A549 (cell line): ENCODE data around the gene PAXX. TPM values are rescaled to one million over a fixed set of nuclear protein-coding genes. Genes with fewer than 3 reads are reported as not detected.
A peak's percentile ranks its signal among the peaks of the same experiment; 100 is the strongest.

ENCODE experiments used
- ATAC-seq, 2 experiments: fragments of 200-7000 bp in 1 of 2; fragments of >200 bp in 1 of 2; cut with Nextera tagmentation in 1 of 2; cut with Tn5 transposase in 1 of 2; 3 replicates each; pipeline versions ENCODE4 v1.8.0 to v1.9.1; 2018 to 2020; ENCODE audit warnings: mild to moderate bottlenecking in 1 of 2, moderate library complexity in 1 of 2
- CTCF ChIA-PET: fragments of 300-600 bp; sonication (Branson Sonifier 250); formaldehyde crosslinking; extraction: SDS; loops from one replicate; lab custom pipeline; 2021; ENCODE audit warnings: antibody characterized with exemption, inconsistent platforms; lab: Yijun Ruan, JAX
- POLR2A ChIA-PET: fragments of 350-600 bp; formaldehyde crosslinking; extraction: SDS; loops from one replicate; lab custom pipeline; 2021; ENCODE audit warnings: antibody characterized with exemption, inconsistent platforms; lab: Yijun Ruan, JAX
- DNase-seq, 2 experiments: peaks; one replicate each; pipeline versions ENCODE4 v3.0.0 to v3.0.0-alpha.2; 2011 to 2016; ENCODE audit warnings: low read depth in 1 of 2, low spot score in 1 of 2
- FAIRE-seq: peaks from 2 replicates; lab custom pipeline; 2011; peaks lifted over from hg19 to GRCh38; lab: Jason Lieb, UNC
- H3K27ac ChIP-seq, 2 experiments: fragments of >200 bp; sonication (Bioruptor Twin); formaldehyde crosslinking; 3 replicates each; pipeline ENCODE4 v1.5.1; 2016 to 2017
- H3K4me1 ChIP-seq: fragments of >200 bp; sonication (Bioruptor Twin); formaldehyde crosslinking; 3 replicates; pipeline ENCODE4 v1.6.1; 2016
- H3K4me2 ChIP-seq: fragments of >200 bp; sonication (Bioruptor Twin); formaldehyde crosslinking; 3 replicates; pipeline ENCODE4 v1.6.1; 2016
- H3K4me3 ChIP-seq: fragments of >200 bp; sonication (Bioruptor Twin); formaldehyde crosslinking; 3 replicates; pipeline ENCODE4 v1.5.1; 2016
- H3K9me3 ChIP-seq: fragments of >200 bp; sonication (Bioruptor Twin); formaldehyde crosslinking; 3 replicates; pipeline ENCODE4 v1.6.1; 2016
- BHLHE40 ChIP-seq: IDR thresholded peaks from 2 replicates; pipeline ENCODE4 v1.6.1; 2012; ENCODE audit warnings: low read depth, low read length, inconsistent platforms
- CHD4 ChIP-seq: fragments of 200-600 bp; sonication (generic); IDR thresholded peaks from 2 replicates; pipeline ENCODE4 v1.6.1; 2016; ENCODE audit warnings: antibody characterized with exemption, mild to moderate bottlenecking, borderline replicate concordance
- FOSL2 ChIP-seq, 2 experiments: fragments of 450-650 bp in 1 of 2; fragments of >200 bp in 1 of 2; sonication (Bioruptor Twin) in 1 of 2; formaldehyde crosslinking; IDR thresholded peaks; 2 replicates each; pipeline versions ENCODE4 v1.5.0 to v1.6.1; 2016 to 2020; ENCODE audit warnings: mild to moderate bottlenecking in 1 of 2, moderate library complexity in 1 of 2
- JUN ChIP-seq, 2 experiments: fragments of >200 bp; sonication (Bioruptor Twin); formaldehyde crosslinking; IDR thresholded peaks; 2 replicates in 1 of 2; 3 replicates in 1 of 2; pipeline ENCODE4 v1.6.1; 2016 to 2017
- JUNB ChIP-seq: fragments of >200 bp; sonication (Bioruptor Twin); formaldehyde crosslinking; IDR thresholded peaks from 2 replicates; pipeline ENCODE4 v1.6.1; 2016
- KDM5A ChIP-seq: fragments of 200-600 bp; sonication (generic); IDR thresholded peaks from 2 replicates; pipeline ENCODE4 v1.6.1; 2016; ENCODE audit warnings: antibody characterized with exemption, mild to moderate bottlenecking
- PHF8 ChIP-seq: fragments of 200-600 bp; sonication (generic); IDR thresholded peaks from 2 replicates; pipeline ENCODE4 v1.6.1; 2016; ENCODE audit warnings: low read depth, mild to moderate bottlenecking, antibody characterized with exemption, moderate library complexity, borderline replicate concordance
- POLR2A ChIP-seq: IDR thresholded peaks from 2 replicates; pipeline ENCODE4 v1.6.1; 2012; ENCODE audit warnings: mild to moderate bottlenecking, low read length
- RNF2 ChIP-seq: fragments of 200-600 bp; sonication (generic); IDR thresholded peaks from 2 replicates; pipeline ENCODE4 v1.6.1; 2016; ENCODE audit warnings: low read depth, mild to moderate bottlenecking, antibody characterized with exemption, moderate library complexity, borderline replicate concordance
- WGBS: methylation state at CpG from one replicate; pipeline ENCODE4 v1.1.6; 2017; ENCODE audit errors: missing lambda C conversion rate; 5-methylcytosine and 5-hydroxymethylcytosine counted together
- polyA plus RNA-seq, 4 experiments: library from polyadenylated mRNA; depleted of rRNA in 3 of 4; stranded (reverse); fragments of >200 nt; fragmentation: RNase III in 1 of 4; extraction: RNeasy Plus Mini Kit Qiagen cat#74134 plus additional on column Dnase treatment in 1 of 4; gene quantifications; 2 replicates in 3 of 4; 3 replicates in 1 of 4; pipeline ENCODE4 v1.2.3, GENCODE V29; 2011 to 2017
- TF ChIP-seq, protein P1 (sequence below): IDR thresholded peaks from 2 replicates; pipeline ENCODE4 v1.6.1; 2012
- TF ChIP-seq, protein P2 (sequence below): fragments of 200-600 bp; sonication (generic); IDR thresholded peaks from 2 replicates; pipeline ENCODE4 v1.6.1; 2016; ENCODE audit warnings: antibody characterized with exemption, mild to moderate bottlenecking, moderate library complexity
- TF ChIP-seq, protein P3 (sequence below): fragments of >200 bp; sonication (Bioruptor Twin); formaldehyde crosslinking; IDR thresholded peaks from 2 replicates; pipeline ENCODE4 v1.6.1; 2016
- TF ChIP-seq, protein P4 (sequence below): IDR thresholded peaks from 2 replicates; pipeline ENCODE4 v1.6.1; 2012
- TF ChIP-seq, protein P5 (sequence below): fragments of 450-650 bp; IDR thresholded peaks from 2 replicates; pipeline ENCODE4 v1.6.1; 2014; ENCODE audit warnings: antibody characterized with exemption

Gene PAXX
- polyA plus RNA-seq, 2 of the 4 experiments (the other 2 are of a cell fraction) = 15.6 to 53.2 TPM

DNA sequence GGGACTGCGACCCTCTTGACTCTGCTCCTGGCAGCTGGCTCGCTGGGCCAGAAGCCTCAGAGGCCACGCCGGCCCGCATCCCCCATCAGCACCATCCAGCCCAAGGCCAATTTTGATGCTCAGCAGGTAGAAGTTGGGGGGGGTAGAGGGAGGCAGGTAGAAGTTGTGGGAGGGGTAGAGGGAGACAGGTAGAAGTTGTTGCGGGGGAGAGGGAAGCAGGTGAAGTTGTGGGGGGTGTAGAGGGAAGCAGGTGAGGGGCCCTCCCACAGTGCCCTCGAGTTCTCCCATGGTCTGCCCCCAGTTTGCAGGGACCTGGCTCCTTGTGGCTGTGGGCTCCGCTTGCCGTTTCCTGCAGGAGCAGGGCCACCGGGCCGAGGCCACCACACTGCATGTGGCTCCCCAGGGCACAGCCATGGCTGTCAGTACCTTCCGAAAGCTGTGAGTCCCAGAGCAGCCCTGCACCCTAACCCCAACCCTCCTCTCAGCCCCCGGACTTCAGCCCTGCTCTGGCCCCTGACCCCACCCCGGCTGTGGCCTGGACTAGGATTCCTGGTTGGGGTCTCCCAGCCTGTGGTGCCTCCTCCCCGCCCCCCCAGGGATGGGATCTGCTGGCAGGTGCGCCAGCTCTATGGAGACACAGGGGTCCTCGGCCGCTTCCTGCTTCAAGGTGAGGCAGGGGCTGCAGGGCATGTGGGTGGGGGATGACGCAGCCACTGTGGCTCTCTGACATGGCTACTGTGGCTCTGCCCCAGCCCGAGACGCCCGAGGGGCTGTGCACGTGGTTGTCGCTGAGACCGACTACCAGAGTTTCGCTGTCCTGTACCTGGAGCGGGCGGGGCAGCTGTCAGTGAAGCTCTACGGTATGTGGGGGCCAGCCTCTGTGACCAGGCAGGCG is 46.6 kb upstream of the PAXX start:
- CTCF ChIA-PET = interaction anchor here (0.5 to 11.3 kb wide), 19 partner anchors 16 to 282 kb away, joined by 3 to 282 read pairs (median 5); partner anchors contain the start of genes ABCA2, FUT7, NPDC1 and PTGDS
- DNase-seq = no peak
- Histone ChIP-seq H3K4me3 (no peak overlapping the region), H3K4me1 (peaks cover 38% of the 10 kb centered on the region), H3K27ac (peak overlapping the region; percentile 68 to 98; a peak in 4 of 6 replicates), H3K4me2 (no peak overlapping the region; the same call in 1 of the 3 replicates), H3K9me3 (no peaks in the 10 kb centered on the region)
- WGBS = 89% methylated on average over 24 of the region's 30 CpGs
- POLR2A ChIA-PET = no interaction called here
- no peak for FAIRE-seq
- ATAC-seq = no peak
- TF ChIP-seq, protein P1, sequence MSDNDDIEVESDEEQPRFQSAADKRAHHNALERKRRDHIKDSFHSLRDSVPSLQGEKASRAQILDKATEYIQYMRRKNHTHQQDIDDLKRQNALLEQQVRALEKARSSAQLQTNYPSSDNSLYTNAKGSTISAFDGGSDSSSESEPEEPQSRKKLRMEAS = no peak
- TF ChIP-seq CHD4 = no peak
- TF ChIP-seq BHLHE40 = no peak
- TF ChIP-seq, protein P2, sequence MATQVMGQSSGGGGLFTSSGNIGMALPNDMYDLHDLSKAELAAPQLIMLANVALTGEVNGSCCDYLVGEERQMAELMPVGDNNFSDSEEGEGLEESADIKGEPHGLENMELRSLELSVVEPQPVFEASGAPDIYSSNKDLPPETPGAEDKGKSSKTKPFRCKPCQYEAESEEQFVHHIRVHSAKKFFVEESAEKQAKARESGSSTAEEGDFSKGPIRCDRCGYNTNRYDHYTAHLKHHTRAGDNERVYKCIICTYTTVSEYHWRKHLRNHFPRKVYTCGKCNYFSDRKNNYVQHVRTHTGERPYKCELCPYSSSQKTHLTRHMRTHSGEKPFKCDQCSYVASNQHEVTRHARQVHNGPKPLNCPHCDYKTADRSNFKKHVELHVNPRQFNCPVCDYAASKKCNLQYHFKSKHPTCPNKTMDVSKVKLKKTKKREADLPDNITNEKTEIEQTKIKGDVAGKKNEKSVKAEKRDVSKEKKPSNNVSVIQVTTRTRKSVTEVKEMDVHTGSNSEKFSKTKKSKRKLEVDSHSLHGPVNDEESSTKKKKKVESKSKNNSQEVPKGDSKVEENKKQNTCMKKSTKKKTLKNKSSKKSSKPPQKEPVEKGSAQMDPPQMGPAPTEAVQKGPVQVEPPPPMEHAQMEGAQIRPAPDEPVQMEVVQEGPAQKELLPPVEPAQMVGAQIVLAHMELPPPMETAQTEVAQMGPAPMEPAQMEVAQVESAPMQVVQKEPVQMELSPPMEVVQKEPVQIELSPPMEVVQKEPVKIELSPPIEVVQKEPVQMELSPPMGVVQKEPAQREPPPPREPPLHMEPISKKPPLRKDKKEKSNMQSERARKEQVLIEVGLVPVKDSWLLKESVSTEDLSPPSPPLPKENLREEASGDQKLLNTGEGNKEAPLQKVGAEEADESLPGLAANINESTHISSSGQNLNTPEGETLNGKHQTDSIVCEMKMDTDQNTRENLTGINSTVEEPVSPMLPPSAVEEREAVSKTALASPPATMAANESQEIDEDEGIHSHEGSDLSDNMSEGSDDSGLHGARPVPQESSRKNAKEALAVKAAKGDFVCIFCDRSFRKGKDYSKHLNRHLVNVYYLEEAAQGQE = no peak
- no peak for TF ChIP-seq RNF2
- TF ChIP-seq PHF8 = no peak
- TF ChIP-seq, protein P3, sequence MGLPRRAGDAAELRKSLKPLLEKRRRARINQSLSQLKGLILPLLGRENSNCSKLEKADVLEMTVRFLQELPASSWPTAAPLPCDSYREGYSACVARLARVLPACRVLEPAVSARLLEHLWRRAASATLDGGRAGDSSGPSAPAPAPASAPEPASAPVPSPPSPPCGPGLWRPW = no peak
- no peak for TF ChIP-seq KDM5A
- no peak for TF ChIP-seq POLR2A

DNA sequence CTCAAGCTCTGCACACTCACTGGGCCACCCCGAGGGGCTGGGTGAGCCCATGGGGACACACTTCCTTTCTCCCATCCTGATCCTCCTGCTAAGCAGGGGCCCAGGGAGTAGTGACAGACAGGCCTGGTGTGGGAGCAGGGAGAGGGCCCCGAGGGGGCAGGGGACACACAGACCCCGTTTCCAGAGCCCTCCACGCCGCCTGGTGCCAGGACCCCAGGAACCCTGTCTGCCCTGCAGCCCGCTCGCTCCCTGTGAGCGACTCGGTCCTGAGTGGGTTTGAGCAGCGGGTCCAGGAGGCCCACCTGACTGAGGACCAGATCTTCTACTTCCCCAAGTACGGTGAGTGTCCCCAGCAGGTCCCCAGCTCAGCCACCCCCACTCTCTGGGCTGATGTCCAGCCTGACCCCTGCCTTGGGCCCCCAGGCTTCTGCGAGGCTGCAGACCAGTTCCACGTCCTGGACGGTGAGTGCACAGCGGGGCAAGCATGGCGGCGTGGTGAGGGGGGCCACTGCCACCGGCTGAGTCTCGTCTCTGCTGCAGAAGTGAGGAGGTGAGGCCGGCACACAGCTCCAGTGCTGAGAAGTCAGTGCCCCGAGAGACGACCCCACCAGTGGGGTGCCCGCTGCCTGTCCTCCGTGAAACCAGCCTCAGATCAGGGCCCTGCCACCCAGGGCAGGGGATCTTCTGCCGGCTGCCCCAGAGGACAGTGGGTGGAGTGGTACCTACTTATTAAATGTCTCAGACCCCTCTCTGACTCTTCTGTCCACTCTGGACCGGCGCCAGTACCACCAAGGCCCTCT is 45.8 kb upstream of the PAXX start:
- peak overlapping the region in 1 of 2 experiments; percentile 98; a peak in 3 of 6 replicates for H3K27ac ChIP-seq
- 87% methylated on average over 20 of the region's 27 CpGs for WGBS
- FAIRE-seq = no peak
- no peak for DNase-seq
- no peak for ATAC-seq
- peaks cover 43% of the 10 kb centered on the region for H3K4me1 ChIP-seq
- POLR2A ChIA-PET = no interaction called here
- H3K4me3 ChIP-seq = no peak overlapping the region
- H3K4me2 ChIP-seq = no peak overlapping the region
- CTCF ChIA-PET = interaction anchor here (0.7 to 11.3 kb wide), 15 partner anchors 22 to 281 kb away, joined by 3 to 282 read pairs (median 9); partner anchors contain the start of genes ABCA2, CLIC3, FUT7 and NPDC1
- H3K9me3 ChIP-seq = no peaks in the 10 kb centered on the region
- TF ChIP-seq, protein P4, sequence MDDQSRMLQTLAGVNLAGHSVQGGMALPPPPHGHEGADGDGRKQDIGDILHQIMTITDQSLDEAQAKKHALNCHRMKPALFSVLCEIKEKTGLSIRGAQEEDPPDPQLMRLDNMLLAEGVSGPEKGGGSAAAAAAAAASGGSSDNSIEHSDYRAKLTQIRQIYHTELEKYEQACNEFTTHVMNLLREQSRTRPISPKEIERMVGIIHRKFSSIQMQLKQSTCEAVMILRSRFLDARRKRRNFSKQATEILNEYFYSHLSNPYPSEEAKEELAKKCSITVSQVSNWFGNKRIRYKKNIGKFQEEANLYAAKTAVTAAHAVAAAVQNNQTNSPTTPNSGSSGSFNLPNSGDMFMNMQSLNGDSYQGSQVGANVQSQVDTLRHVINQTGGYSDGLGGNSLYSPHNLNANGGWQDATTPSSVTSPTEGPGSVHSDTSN = no peak
- TF ChIP-seq JUN (IDR thresholded peaks at IDR 0.05) (no peak), JUNB (no peak), PHF8 (no peak), FOSL2 (IDR thresholded peaks at IDR 0.05) (no peak), FOSL2 (CRISPR knock-in tag; IDR thresholded peaks at IDR 0.05) (no peak)
- TF ChIP-seq, protein P5, sequence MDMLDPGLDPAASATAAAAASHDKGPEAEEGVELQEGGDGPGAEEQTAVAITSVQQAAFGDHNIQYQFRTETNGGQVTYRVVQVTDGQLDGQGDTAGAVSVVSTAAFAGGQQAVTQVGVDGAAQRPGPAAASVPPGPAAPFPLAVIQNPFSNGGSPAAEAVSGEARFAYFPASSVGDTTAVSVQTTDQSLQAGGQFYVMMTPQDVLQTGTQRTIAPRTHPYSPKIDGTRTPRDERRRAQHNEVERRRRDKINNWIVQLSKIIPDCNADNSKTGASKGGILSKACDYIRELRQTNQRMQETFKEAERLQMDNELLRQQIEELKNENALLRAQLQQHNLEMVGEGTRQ = no peak
- TF ChIP-seq, protein P2 = no peak
